ENCODE results near the gene EEF1E1.

EEF1E1 gene

GRCh38 chr6:8087870-8088754 is 14.2 kb downstream of the EEF1E1 start:
- DNase-seq (ENCODE audit: low spot score): no peak

- no peak for DNase-seq (ENCODE audit: low spot score)
Measured at GRCh38 chr6:8086755-8087306, 15.5 kb downstream of the EEF1E1 start.

GRCh38 chr6:8085053-8085511 is 17.3 kb downstream of the EEF1E1 start:
- no peak for DNase-seq (ENCODE audit: low spot score)

GRCh38 chr6:8084586-8084985 is 17.8 kb downstream of the EEF1E1 start:
- DNase-seq (ENCODE audit: low spot score): no peak

GRCh38 chr6:8082954-8083858 is 19.1 kb downstream of the EEF1E1 start:
- no peak for DNase-seq (ENCODE audit: low spot score)

GRCh38 chr6:8082572-8082953 is 19.8 kb downstream of the EEF1E1 start:
- no peak for DNase-seq (ENCODE audit: low spot score)

- no peak for DNase-seq (ENCODE audit: low spot score)
Measured at GRCh38 chr6:8080362-8081151, 21.8 kb downstream of the EEF1E1 start.

- DNase-seq (ENCODE audit: low spot score): no peak
Measured at GRCh38 chr6:8079126-8079525, 23.2 kb downstream of the EEF1E1 start.

GRCh38 chr6:8077991-8078390 is 24.4 kb downstream of the EEF1E1 start:
- no peak for DNase-seq (ENCODE audit: low spot score)

GRCh38 chr6:8075704-8076103 is 26.6 kb downstream of the EEF1E1 start:
- DNase-seq (ENCODE audit: low spot score): no peak

GRCh38 chr6:8075185-8075584 is 27.2 kb downstream of the EEF1E1 start:
- DNase-seq (ENCODE audit: low spot score): no peak

- DNase-seq (ENCODE audit: low spot score): no peak
Measured at GRCh38 chr6:8074213-8074612, 28.1 kb downstream of the EEF1E1 start.

GRCh38 chr6:8073758-8074157 is 28.6 kb downstream of the EEF1E1 start:
- no peak for DNase-seq (ENCODE audit: low spot score)

GRCh38 chr6:8070718-8071117 is 31.6 kb downstream of the EEF1E1 start:
- no peak for DNase-seq (ENCODE audit: low spot score)

GRCh38 chr6:8069631-8070284 is 32.6 kb downstream of the EEF1E1 start:
- DNase-seq (ENCODE audit: low spot score): no peak

GRCh38 chr6:8069151-8069550 is 33.2 kb downstream of the EEF1E1 start:
- no peak for DNase-seq (ENCODE audit: low spot score)

GRCh38 chr6:8066108-8066507 is 36.2 kb downstream of the EEF1E1 start:
- no peak for DNase-seq (ENCODE audit: low spot score)

GRCh38 chr6:8065519-8065911 is 36.8 kb downstream of the EEF1E1 start:
- DNase-seq (ENCODE audit: low spot score): no peak

GRCh38 chr6:8064638-8065518 is 37.5 kb downstream of the EEF1E1 start:
- DNase-seq (ENCODE audit: low spot score): no peak

Measured in left forelimb (tissue), 1 donor.